Activated CD4-positive, alpha-beta memory T cell treated with anti-CD3 and anti-CD28 coated beads, Interleukin-2, amount 10 ng/mL, durations not matched to agents 7 days and 5 days (primary cell): Measurements from ENCODE around the gene TCFL5. TPM values are rescaled to one million over a fixed set of nuclear protein-coding genes. Genes with fewer than 3 reads are reported as not detected.

Experiments used
- CTCF ChIA-PET: fragments of 350-600 bp; sonication (Branson Sonifier 250); formaldehyde crosslinking; loops from one replicate; lab custom pipeline; 2021; ENCODE audit warnings: antibody characterized with exemption, inconsistent platforms; lab: Charles Lee
- POLR2A ChIA-PET: fragments of 350-600 bp; sonication (Branson Sonifier 250); formaldehyde crosslinking; loops from one replicate; lab custom pipeline; 2021; ENCODE audit warnings: antibody characterized with exemption; lab: Charles Lee
- DNase-seq: peaks from one replicate; pipeline ENCODE4 v3.0.0-alpha.2; 2020
- H3K27ac Mint-ChIP-seq: one replicate; pipeline ENCODE4 v1.8.0; 2021; ENCODE audit warnings: mild to moderate bottlenecking, mixed read lengths
- H3K27me3 Mint-ChIP-seq: one replicate; pipeline ENCODE4 v1.8.0; 2021; ENCODE audit warnings: mixed read lengths
- H3K36me3 Mint-ChIP-seq: one replicate; pipeline ENCODE4 v1.8.0; 2021; ENCODE audit warnings: low read depth, mixed read lengths
- H3K4me1 Mint-ChIP-seq: one replicate; pipeline ENCODE4 v1.8.0; 2021; ENCODE audit warnings: mixed read lengths
- H3K4me3 Mint-ChIP-seq: one replicate; pipeline ENCODE4 v1.8.0; 2021; ENCODE audit warnings: mild to moderate bottlenecking, mixed read lengths
- H3K9me3 Mint-ChIP-seq: one replicate; pipeline ENCODE4 v1.8.0; 2021; ENCODE audit warnings: mixed read lengths
- total RNA-seq, 2 experiments: library from RNA; stranded (reverse); gene quantifications; one replicate each; pipeline ENCODE4 v1.2.3, GENCODE V29; 2021

TCFL5 gene
- total RNA-seq, 2 experiments from 2014 or later, result 6.0 to 6.2 TPM

DNA sequence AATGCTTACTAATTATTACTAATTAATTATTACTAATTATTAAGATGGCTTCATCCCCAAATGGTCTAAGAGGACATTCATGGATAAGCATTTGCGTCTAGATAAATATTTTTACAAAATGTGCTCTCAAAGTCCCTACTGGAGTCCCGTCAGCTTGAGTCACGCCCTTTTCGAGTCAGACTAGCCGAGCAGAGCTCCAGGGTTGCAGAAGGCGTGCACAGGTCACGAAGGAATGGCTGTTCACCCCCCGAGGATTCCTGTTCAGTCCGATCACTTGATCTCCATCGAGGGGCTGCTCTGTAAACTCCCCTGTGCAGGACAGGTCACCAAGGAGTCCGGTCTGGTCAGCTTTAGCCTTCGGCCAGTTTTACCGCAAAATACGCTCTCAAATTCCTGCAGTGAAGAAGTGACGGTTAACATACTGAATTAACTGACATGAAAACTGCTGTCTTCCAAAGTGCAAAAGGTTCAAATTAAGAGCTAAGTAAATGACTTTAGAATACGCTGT lies 19.9 kb downstream of the TCFL5 start:
- Mint-ChIP-seq H3K4me3 (no peak overlapping the region), H3K27ac (no peak overlapping the region), H3K27me3 (peaks cover 4% of the 10 kb centered on the region), H3K36me3 (no peaks in the 10 kb centered on the region), H3K9me3 (no peaks in the 10 kb centered on the region), H3K4me1 (no peaks in the 10 kb centered on the region)
- no peak for DNase-seq
- ChIA-PET POLR2A (no interaction called here), CTCF (no interaction called here)

DNA sequence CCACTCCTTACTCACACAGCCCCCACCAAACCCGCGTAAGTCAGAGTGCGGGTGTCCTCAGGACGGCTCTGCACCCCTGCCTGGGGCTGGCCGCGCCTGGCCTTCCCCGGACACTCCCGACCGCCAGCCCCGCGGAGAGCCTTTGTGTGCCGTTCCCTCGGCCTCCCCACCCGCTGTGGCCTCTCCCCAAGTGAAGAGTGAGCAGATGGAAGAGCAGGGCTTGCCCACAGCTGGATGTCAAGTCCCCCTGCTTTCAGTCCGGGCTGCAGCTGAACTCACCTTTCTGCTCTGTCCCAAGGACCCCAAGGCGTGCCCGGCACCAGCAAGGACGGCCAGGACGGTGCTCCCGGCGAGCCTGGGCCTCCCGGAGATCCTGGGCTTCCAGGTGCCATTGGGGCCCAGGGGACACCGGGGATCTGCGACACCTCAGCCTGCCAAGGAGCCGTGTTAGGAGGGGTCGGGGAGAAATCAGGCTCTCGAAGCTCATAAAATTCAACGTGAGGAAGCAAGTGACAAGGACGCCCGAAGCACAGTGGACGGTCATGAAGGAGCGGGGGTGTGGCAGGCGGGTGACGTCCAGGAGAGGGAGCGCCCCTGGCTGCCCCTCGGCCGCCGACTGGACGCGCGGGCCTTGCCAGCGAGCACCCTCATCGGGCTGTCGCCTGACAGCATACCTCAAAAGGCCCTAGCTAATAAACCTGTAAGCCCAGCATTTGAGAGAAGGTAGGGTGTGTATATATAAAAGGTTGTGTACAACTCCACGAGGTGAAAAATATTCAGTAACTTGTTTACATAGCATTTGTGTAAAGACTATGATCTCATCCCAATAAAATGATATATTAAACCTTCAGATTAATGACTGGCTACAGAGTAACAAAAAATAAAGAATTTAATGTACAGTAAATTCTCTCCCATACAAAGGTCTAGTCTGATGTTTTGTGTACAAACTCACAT lies 21.1 kb downstream of the TCFL5 start:
- H3K4me3 Mint-ChIP-seq, result no peak overlapping the region
- CTCF ChIA-PET, result no interaction called here
- POLR2A ChIA-PET, result no interaction called here
- no peaks in the 10 kb centered on the region for H3K9me3 Mint-ChIP-seq
- H3K27ac Mint-ChIP-seq, result no peak overlapping the region
- peaks cover 4% of the 10 kb centered on the region for H3K27me3 Mint-ChIP-seq
- no peaks in the 10 kb centered on the region for H3K4me1 Mint-ChIP-seq
- DNase-seq, result no peak
- H3K36me3 Mint-ChIP-seq, result no peaks in the 10 kb centered on the region

DNA sequence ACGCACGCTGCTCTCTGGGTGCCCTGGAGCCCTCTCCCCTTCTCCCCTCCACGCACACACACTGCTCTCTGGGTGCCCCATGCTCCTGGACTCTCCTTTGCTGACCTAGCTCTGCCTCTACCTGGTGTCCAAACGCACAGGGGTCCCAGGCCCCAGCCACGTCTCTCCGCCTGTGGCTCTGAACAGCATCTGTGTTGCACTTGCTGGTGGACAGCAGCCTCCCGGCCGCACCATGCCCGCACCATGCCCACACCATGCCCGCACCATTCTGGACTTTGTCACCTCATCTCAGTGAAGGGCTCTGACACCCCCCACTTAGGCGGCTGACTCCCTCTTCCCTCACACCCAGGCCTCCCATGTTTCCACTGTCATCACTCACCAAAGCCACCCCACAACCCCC lies 21.8 kb downstream of the TCFL5 start:
- Mint-ChIP-seq H3K4me1 (no peaks in the 10 kb centered on the region), H3K36me3 (no peaks in the 10 kb centered on the region), H3K9me3 (no peaks in the 10 kb centered on the region), H3K27ac (no peak overlapping the region), H3K27me3 (peaks cover 4% of the 10 kb centered on the region), H3K4me3 (no peak overlapping the region)
- ChIA-PET CTCF (no interaction called here), POLR2A (no interaction called here)
- no peak for DNase-seq

DNA sequence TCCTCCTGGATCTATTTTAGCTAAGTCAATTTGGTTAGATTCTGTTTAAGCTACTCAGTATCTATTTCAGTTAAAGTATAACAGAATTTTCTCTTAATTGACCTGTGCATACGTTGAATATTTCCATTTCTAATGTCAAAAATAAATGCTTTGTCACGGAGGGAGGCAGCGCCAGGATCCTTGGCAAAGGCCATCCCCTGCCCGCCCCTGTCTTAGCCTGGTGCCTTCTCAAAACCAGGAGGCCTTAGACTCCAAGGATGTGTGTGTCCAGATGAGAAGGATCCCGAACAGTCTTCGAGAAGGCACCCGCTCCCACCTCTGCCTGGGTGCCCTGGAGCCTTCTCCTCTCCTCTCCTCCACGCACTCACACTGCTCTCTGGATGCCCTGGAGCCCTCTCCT lies 22.4 kb downstream of the TCFL5 start:
- CTCF ChIA-PET, result interaction anchor here (0.6 kb wide), 1 partner anchor 69 kb away, joined by 3 read pairs; no protein-coding TSS in a partner anchor
- no peak for DNase-seq
- H3K27me3 Mint-ChIP-seq, result peaks cover 4% of the 10 kb centered on the region
- no peak overlapping the region for H3K4me3 Mint-ChIP-seq
- H3K9me3 Mint-ChIP-seq, result no peaks in the 10 kb centered on the region
- no peaks in the 10 kb centered on the region for H3K36me3 Mint-ChIP-seq
- H3K4me1 Mint-ChIP-seq, result no peaks in the 10 kb centered on the region
- POLR2A ChIA-PET, result no interaction called here
- H3K27ac Mint-ChIP-seq, result no peak overlapping the region

DNA sequence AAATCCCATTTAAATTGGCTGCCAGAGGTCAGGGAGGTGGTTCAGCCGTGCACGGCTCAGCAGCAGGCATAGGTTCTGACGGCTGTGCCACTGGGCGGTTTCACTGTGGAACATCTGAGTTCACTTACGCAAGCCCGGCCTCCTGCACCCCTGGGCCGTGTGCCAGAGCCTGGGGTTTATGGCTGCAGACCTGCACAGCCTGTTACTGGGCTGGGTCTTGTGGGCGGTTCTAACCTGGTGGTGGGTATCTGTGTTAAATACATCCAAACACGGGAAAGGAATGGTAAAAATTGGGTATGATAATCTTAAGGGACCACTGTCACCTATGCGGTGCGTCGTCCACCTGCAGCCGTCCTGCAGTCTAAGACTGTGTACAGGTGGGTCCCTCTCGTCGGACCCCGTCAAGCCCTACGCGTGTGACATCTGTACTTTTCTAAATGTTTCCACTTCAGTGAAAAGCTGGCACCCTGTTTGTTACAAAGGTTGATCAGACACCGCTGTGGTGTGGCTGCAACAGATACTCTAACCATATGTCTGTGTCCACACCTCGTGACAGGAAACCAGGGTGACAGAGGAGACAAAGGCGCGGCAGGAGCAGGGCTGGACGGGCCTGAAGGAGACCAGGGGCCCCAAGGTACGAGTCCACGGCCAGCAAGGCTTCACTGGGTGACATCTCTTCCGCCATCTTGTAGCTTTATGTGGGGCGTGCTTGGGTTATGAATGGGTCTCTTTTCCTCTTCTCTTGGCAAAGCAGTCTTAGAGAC lies 23.3 kb downstream of the TCFL5 start:
- POLR2A ChIA-PET, result interaction anchor here (0.7 kb wide), 1 partner anchor 54 kb away, joined by 3 read pairs; no protein-coding TSS in a partner anchor
- H3K27me3 Mint-ChIP-seq, result peaks cover 4% of the 10 kb centered on the region
- no peaks in the 10 kb centered on the region for H3K9me3 Mint-ChIP-seq
- CTCF ChIA-PET, result no interaction called here
- no peaks in the 10 kb centered on the region for H3K4me1 Mint-ChIP-seq
- no peak for DNase-seq
- no peak overlapping the region for H3K27ac Mint-ChIP-seq
- no peaks in the 10 kb centered on the region for H3K36me3 Mint-ChIP-seq
- H3K4me3 Mint-ChIP-seq, result no peak overlapping the region

DNA sequence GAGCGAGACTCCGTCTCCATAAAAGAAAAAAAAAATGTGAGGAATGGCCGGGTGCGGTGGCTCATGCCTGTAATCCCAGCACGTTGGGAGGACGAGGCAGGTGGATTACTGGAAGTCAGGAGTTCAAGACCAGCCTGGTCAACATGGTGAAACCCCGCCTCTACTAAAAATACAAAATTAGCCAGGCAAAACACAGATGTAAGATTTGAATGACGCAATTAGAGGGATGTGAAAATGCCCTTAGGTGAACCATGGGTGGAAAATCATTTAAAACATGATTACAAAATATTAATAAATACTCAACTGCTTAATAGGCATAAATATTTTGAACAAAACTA lies 23.9 kb downstream of the TCFL5 start:
- no peaks in the 10 kb centered on the region for H3K36me3 Mint-ChIP-seq
- no peak overlapping the region for H3K4me3 Mint-ChIP-seq
- H3K27ac Mint-ChIP-seq, result no peak overlapping the region
- ChIA-PET CTCF (no interaction called here), POLR2A (no interaction called here)
- no peaks in the 10 kb centered on the region for H3K9me3 Mint-ChIP-seq
- H3K27me3 Mint-ChIP-seq, result peaks cover 4% of the 10 kb centered on the region
- DNase-seq, result no peak
- H3K4me1 Mint-ChIP-seq, result peaks cover 2% of the 10 kb centered on the region

DNA sequence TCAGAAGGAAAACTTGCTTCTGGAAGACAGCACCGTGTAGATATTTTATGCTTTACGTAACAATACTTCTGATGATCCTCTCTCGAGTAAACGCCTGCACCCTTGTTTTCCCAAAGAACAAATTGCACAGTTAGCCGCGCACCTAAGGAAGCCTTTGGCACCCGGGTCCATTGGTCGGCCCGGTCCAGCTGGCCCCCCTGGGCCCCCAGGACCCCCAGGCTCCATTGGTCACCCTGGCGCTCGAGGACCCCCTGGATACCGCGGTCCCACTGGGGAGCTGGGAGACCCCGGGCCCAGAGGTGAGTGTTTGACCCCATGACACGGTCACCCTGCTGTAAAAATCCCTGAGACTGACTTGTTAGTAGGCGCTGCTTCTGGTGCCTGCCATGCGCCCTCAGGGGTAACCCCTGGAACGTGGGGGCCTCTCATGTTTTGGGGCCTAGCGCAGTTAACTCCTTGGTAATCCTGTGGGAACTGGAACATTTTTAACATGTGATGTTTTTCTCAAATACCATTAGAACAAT lies 24.6 kb downstream of the TCFL5 start:
- Mint-ChIP-seq H3K27ac (no peak overlapping the region), H3K9me3 (no peaks in the 10 kb centered on the region), H3K36me3 (no peaks in the 10 kb centered on the region), H3K4me3 (no peak overlapping the region), H3K27me3 (peaks cover 4% of the 10 kb centered on the region), H3K4me1 (peaks cover 2% of the 10 kb centered on the region)
- ChIA-PET POLR2A (no interaction called here), CTCF (no interaction called here)
- no peak for DNase-seq

DNA sequence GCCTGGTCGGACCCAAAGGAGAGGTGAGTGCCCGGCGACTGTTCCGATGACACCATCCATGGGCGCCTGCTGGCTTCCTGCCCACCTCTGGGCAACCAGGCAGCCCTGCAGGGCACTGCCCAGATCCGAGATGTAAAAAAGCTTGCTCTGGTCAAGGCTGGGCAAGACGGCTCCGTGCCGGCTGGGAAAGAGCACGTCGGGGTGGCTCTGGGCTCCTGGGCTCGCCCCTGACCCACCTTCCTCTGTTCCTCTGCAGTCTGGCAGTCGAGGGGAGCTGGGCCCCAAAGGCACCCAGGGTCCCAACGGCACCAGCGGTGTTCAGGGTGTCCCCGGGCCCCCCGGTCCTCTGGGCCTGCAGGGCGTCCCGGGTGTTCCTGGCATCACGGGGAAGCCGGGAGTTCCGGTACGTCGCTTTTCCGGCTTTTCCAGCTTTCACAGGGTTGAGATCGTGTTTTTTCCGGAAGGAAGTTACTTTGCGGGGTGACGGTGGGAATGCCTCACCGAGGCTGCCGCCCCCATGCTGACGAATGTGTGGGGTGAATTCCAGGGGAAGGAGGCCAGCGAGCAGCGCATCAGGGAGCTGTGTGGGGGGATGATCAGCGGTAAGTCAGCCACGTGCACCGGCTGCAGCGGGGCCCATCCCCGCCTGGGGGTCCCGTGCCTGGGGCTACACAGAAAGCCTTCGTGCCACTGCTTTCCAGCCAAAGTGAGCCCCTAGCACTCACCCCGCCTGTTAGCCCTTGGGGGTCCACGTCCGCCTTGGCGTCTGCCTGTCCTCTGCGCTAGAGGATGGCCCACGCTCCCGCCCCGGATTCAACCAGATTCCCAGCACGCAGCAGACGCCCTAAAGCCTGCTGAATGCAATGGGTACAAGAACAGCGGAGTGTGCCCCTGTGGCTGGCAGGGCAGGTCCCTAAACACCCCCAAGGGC lies 25.4 kb downstream of the TCFL5 start:
- ChIA-PET CTCF (no interaction called here), POLR2A (no interaction called here)

DNA sequence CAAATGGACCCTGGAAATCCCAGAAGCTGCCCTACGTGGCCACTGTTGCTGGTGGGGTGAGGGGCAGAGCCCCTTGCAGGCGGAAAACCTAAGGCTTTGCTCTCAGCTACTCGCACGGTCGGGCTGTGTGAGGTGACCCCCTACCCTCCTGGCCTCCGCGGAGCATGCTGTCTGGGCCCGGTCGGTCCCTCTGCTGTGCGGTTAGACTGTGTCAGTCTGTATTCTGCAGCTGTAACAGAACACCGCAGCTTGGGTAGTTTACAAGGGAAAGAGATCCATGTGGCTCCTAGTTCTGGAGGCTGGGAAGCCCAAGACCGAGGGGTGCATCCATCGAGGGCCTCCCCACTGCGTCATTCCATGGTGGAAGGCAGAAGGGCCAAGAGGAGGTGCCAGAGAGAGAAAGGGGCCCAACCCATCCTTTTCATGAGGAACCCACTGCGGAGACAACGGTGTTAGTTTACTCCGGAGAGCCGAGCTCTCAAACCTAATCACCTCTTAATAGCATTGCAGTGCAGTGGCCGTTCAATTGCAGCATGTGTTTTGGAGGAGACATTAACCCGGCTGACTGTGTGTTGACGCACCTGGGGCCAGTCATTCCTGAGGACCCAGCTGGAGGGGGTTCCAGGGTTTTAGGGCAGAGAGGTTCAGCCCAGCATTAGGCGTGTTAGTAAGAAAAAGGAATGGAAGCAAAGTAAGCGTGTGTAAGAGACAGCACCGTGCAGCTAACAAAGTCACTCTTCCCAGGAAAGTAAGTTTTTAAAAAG lies 26.5 kb downstream of the TCFL5 start:
- Mint-ChIP-seq H3K4me1 (peaks cover 2% of the 10 kb centered on the region), H3K36me3 (no peaks in the 10 kb centered on the region), H3K9me3 (no peaks in the 10 kb centered on the region), H3K27me3 (peaks cover 4% of the 10 kb centered on the region), H3K27ac (no peak overlapping the region), H3K4me3 (no peak overlapping the region)
- DNase-seq, result no peak
- ChIA-PET CTCF (no interaction called here), POLR2A (no interaction called here)

More for the DNA sequence above, 25.4 kb downstream of the TCFL5 start:
- no peak overlapping the region for H3K4me3 Mint-ChIP-seq
- peaks cover 4% of the 10 kb centered on the region for H3K27me3 Mint-ChIP-seq
- DNase-seq, result no peak
- H3K36me3 Mint-ChIP-seq, result no peaks in the 10 kb centered on the region
- no peak overlapping the region for H3K27ac Mint-ChIP-seq
- no peaks in the 10 kb centered on the region for H3K9me3 Mint-ChIP-seq
- peaks cover 2% of the 10 kb centered on the region for H3K4me1 Mint-ChIP-seq

DNA sequence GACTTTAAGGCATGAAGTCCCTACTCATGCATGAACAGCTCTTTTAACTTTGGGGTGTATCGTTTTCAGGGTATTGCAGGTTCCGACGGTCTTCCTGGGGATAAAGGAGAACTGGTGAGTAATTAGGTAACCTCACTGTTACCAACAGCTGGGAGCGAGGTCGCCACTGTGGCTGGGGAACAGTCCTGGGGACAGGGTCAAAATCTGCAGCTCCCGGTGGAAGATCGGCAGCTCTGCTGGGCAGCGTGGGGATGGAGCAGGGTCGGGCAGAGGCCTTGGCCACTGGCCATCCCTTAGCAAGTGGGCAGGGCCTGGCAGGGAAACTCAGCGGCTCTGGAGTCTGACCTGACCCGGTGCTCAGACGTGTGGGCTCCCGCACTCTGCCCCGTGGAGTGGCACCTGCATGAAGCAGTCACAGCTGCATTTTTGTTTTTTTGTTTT lies 28.7 kb downstream of the TCFL5 start:
- Mint-ChIP-seq H3K27me3 (no peaks in the 10 kb centered on the region), H3K4me1 (peaks cover 2% of the 10 kb centered on the region), H3K36me3 (no peaks in the 10 kb centered on the region), H3K27ac (no peak overlapping the region), H3K9me3 (no peaks in the 10 kb centered on the region), H3K4me3 (no peak overlapping the region)
- POLR2A ChIA-PET, result no interaction called here
- CTCF ChIA-PET, result interaction anchor here (1.2 kb wide), 1 partner anchor 10 kb away, joined by 4 read pairs; no protein-coding TSS in a partner anchor
- DNase-seq, result no peak

DNA sequence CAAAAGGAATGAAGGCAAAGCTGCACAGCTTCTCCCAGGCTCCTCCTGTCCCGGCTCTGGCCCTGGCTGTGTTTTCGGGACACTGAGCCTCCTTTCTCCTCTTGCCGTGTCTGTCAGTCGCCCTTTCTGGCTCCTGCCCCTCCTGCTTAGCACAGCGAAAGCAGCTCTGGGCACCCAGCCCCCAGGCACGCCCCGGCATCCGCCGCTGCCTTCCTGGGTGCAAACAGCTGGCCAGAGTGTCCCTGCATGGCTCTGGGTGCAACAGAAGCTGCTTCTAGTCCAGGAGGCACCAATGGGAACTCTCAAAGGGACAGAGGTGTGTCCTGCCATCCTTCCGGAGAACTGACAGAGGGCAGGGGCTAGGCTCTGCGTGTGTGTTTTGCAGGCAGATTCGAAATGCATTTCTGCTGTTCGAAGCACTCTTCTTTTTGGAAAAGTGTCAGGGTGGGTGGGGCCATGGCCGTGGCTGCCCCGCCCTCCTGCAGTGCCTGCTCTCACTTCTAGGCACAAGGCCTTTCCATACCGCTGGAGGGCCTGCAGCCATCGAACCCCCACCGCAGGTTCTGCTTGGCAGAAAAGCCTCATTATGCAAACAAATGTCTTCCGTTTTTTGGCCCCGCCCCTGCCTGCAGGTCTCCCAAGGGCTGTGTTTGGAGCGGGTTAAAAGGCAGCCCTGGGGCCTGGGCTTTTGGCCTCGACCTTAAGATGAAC lies 29.3 kb downstream of the TCFL5 start:
- Mint-ChIP-seq H3K36me3 (no peaks in the 10 kb centered on the region), H3K4me3 (no peak overlapping the region), H3K9me3 (no peaks in the 10 kb centered on the region), H3K4me1 (peaks cover 2% of the 10 kb centered on the region), H3K27ac (no peak overlapping the region), H3K27me3 (no peaks in the 10 kb centered on the region)
- ChIA-PET CTCF (interaction anchor here (1.2 kb wide), 1 partner anchor 10 kb away, joined by 4 read pairs; no protein-coding TSS in a partner anchor), POLR2A (interaction anchor here (1.0 kb wide), 1 partner anchor 38 kb away, joined by 4 read pairs; no protein-coding TSS in a partner anchor)
- DNase-seq, result no peak
